Measurements from ENCODE around the gene AGAP5.

GRCh38 chr10:73635781-73636180, 62.1 kb downstream of the AGAP5 start:
- TF ChIP-seq BHLHE40 (IDR thresholded peaks at IDR 0.05; ENCODE audit: low read depth, low read length): no peak
- no peak for TF ChIP-seq POLR2A (IDR thresholded peaks at IDR 0.05; ENCODE audit: low read depth, low read length)
- no peak for TF ChIP-seq CTCF (conservative IDR thresholded peaks at IDR 0.05; ENCODE audit: low read depth, low read length)
- TF ChIP-seq SMC3 (IDR thresholded peaks at IDR 0.05; ENCODE audit: low read depth, low read length): no peak
